Islet precursor cell (in vitro differentiated cells): Measurements from ENCODE around the gene CACTIN.

Experiments used
- DNase-seq: peaks from one replicate; pipeline ENCODE4 v3.0.0-alpha.2; 2018

CACTIN gene

GRCh38 chr19:3623716-3624115 is 2.9 kb downstream of the CACTIN start:
- no peak for DNase-seq

DNA sequence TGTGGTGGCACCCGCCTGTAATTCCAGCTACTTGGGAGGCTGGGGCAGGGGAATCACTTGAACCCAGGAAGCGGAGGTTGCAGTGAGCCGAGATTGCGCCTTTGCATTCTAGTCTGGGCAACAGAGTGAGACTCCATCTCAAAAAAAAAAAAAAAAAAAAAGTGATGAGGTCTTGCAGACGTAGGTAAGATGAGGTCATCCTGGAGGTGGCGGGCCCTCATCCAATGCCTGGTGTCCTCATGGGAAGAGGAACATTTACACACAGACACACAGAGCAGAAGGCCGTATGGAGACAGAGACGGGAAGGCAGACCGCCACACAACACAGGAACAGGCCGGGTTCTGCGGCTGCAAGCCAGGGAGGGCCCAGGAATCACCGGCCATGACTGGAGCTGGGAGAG is 4.4 kb downstream of the CACTIN start:
- DNase-seq = no peak

DNA sequence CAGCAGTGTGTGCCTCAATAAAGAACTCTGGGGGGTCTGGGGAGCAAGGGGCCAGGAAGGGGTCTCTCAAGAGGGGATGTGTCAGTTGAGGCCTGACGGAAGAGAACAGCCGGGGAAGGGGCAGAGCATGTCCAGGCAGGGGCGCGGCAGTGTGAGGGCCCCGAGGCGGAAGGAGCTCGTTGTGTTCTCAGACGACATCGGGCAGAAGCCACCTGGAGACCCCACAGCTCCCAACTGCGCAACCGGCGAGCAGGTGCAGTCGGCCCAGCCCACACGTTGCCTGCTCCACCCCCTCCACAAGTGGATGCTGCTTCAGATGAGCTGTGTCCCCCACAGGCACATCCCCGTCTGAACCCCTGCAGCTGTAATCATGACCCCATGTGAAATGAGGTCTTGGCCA is 4.9 kb downstream of the CACTIN start:
- no peak for DNase-seq

- no peak for DNase-seq
These were observed 5.6 kb downstream of the CACTIN start for GRCh38 chr19:3620817-3621547.

- DNase-seq = no peak
These were observed 6.3 kb downstream of the CACTIN start for GRCh38 chr19:3620145-3620816.

GRCh38 chr19:3619631-3620012 is 7.0 kb downstream of the CACTIN start:
- DNase-seq = no peak

GRCh38 chr19:3618811-3619630 is 7.6 kb downstream of the CACTIN start:
- no peak for DNase-seq

GRCh38 chr19:3618144-3618810 is 8.3 kb downstream of the CACTIN start:
- DNase-seq = no peak

DNA sequence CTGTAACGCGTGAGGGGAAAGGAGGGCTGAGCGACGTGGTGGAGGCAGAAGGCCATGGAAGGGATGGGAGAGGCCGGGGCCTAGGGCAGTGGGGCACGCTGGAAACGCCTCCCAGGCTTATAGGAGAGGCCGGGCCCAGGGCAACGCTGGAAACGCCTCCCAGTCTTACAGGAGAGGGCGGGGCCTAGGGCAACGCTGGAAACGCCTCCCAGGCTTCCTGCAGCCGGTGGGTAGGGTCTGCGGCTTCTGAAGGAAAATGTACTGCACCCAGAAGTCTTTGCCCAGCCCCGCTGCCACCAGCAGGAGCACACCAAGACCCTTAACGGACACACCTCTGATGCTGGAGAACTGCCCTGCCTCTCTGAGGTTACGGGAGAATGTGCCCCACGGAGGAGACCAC is 9.1 kb downstream of the CACTIN start:
- no peak for DNase-seq

DNA sequence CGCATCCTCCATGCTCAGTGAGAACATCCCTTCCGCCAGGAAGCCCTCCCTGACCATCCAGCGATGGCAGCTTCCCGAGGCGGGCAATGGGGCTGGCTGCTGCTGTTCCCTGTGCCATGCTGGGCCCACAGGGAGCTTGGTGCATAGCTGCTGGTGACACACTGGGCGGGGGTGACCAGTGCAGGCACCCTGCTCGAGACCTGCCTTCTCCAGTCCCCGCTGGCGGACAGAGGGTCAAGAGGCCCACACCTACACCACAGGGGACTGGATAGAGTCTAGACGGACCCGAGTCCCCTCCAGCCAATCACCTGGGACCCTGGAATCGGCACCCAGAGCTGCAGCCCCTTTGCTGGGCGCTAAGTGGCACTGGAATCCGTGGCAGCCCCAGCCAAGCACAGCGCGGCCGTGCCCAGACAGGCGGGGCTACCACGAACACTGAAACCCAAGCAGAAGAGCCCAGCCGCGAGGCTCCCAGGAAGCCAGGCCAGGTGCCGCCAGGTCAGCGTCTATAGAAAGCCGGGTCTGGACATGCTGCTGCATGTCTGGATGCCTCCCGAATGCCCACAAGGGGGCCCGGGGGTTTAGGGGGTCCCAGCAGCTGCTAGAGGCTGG is 11.0 kb downstream of the CACTIN start:
- DNase-seq = no peak

DNA sequence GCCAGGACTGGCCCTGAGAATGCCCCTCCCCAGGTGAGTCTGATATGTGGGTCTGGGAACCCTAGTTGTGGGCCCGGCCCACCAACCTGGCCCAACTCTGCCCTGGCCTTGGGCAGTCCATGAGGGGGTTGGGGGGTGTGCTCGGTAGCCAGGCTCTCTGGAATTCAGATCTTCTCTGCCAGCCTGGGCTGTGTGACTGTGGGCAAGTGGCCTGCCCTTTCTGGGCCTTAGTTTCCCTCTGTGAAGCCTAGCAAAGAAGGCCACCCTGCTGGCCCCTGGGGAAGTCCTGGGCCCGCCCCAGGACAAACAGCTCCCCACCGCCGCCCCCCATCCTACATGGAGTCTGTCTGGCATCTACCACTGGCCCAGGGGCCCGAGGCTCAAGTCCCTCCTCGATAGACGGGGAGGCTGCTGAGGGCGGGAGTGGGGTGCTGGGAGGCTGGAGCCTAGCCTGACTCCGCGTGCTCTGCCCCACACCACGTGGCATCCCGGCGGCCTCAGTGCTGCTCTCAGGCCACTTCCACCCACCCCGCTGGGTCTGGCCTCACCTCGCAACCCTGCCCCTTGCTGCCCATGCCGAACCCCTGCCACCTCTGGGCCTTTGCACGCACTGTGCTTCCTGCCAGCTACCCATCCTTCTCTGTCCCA is 11.6 kb downstream of the CACTIN start:
- no peak for DNase-seq

- DNase-seq = no peak
These were observed 12.6 kb downstream of the CACTIN start for GRCh38 chr19:3613818-3614661.

GRCh38 chr19:3612901-3613741 is 13.5 kb downstream of the CACTIN start:
- no peak for DNase-seq

DNA sequence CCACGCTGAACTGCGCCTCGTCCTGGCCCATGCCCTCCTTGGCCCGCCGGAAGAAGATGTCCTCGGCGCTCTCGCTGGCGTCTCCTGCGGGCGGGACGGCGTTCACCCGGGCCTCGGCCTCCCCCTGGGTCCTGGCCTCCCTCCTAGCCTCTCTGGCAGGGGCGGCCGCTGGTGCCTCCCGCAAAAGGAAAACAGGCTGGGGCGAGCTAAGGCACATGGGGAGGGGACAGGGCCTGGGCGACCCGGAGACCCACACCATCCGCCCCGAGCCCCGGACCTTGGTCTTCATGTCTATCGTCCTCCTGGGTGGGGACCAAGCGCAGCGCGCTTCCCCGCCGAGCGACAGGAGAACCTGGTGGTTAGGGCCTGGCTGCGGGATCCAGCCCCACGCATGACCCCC is 14.3 kb downstream of the CACTIN start:
- DNase-seq = no peak

GRCh38 chr19:3611841-3612240 is 14.7 kb downstream of the CACTIN start:
- DNase-seq = no peak

DNA sequence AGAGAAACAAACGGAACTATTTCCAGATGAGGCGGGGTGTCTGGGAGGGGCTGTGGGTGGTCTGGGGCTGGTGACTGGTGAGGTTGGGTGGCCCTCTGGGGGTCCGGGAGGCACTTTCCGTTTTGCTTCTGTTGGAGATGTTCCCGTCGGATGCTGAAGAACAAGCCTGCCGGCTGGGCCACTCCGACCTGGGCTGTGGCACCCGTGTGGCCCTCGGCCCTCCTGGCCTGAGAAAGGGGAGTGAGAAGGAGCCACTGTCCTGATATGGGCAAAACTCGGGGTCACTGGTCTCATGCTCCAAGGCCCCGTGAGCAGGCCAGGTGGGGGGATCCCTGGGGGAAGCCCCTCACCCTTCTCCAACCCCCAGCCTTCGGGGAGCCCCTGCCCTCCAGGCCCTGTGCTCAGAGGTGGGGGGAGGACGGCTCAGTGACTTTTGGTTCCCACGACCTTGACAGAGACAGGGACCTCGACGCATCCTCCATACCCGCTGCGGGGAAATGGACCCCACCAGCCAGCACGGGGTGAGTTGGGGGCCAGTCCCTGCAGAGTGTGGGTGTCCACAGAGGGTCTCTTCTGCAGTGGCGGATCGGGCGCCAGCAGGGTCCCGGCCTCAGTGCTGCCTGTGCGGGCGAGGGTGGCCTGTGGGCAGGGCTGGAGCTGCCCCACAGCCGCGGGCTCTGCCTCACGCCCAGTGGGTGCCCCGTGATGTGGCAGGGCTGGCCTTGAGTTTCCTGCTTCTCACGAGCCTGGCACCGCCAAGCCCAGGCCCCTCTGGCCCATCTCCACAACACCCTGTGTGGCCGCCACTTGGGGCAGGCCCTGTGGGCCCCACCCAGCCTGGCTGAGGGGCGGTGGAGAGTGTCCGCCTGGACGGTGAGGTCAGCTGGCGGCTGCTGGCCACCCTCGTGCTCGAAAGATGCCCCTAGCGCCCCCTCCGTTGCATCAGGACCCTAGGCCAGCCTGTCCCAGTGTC is 15.6 kb downstream of the CACTIN start:
- DNase-seq = no peak

DNA sequence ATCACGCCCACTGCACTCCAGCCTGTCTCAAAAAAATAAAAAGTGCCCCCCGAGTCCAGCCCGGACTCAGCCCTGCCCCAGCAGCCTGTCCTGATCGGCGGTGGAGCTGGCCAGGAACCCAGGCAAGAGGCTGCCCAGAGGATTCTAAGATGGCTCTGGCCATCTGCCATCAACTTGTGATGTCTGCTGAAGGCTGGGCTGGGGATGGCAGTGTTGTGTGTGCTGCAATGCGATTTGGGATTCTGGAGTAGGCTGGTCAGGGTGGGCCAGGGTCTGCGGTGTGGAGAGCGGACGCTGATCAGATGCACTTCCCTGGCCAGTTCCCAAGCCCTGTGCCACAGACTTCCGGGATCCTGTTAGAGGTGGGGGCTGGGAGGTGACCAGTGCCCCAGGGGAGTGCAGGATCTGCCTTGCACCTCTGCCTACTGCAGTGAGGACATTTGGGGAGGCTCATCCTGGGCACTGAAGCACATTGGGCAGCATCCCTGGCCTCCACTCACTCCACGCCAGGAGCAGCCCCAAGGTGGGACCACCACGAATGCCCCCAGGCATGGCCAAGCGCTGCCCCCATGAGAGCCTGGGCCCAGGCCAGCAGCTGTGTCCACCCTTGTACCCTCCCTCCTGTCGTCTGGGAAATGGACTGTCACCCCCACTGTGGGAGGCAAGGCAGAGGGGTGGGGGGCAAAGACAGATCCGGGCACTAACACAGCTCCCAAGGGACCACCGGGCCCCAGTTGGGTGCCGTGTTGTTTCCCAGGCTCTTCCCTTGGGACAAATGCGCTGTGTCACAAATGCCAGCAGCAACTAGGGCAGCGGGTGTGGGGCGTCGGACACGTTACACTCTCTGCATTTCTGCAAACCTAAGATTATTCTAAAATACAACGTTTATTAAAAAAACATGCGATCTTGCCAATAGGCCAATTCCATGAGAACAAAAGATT is 16.5 kb downstream of the CACTIN start:
- DNase-seq = no peak

GRCh38 chr19:3608750-3609322 is 17.8 kb downstream of the CACTIN start:
- no peak for DNase-seq
